ENCODE data around the gene CBL.
A peak's percentile ranks its signal among the peaks of the same experiment; 100 is the strongest.

Gene CBL

DNA sequence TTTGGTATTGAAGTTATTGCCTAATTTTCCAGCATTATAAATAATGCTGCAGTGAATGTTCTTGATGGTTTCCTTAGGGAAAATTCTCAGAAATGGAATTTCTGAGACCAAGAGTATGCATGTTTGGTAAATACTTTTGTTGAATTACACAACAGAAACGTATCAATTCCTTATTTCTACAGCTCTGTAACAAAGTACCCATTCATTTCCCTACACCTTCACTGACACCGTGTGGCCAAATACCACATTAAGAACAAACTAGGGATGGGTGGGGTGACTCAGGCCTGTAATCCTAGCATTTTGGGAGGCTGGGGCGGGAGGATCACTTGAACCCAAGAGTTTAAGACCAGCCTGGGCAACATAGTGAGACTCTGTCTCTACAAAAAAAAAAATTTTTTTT lies 89.0 kb downstream of the CBL start:
- Histone ChIP-seq H3K36me3 (ENCODE audit: insufficient read depth, low read length) (peaks cover 14% of the 10 kb centered on the region; the same call in 1 of the 2 replicates), H3K27me3 (ENCODE audit: insufficient read depth, low read length) (no peaks in the 10 kb centered on the region), H2AFZ (ENCODE audit: low read length, unreplicated experiment) (no peak overlapping the region)

DNA sequence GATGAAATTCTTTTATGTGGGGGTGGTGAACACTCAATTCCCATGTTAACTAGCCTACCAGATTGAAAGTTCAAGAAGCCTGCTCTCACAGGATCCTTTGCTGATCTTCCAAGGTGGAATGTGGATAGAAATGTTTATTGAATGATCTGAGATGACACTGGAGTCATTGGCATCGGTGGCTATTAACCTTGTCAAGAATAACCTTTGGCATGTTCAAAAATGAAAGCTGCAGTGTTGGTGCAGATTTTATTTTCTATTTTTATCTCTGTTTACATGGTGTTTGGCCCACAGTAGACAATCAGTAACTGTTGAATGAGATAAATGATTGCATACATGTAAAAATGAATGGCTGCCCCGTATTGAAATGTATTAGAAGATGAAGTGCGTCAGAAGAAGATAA lies 91.8 kb downstream of the CBL start:
- no peak overlapping the region for H3K27ac ChIP-seq (ENCODE audit: low read depth, low read length)
- no peaks in the 10 kb centered on the region for H3K79me2 ChIP-seq (ENCODE audit: control insufficient read depth, insufficient read depth, low read length, unreplicated experiment)
- H2AFZ ChIP-seq (ENCODE audit: low read length, unreplicated experiment): no peak overlapping the region
- H3K36me3 ChIP-seq (ENCODE audit: insufficient read depth, low read length): peaks cover 14% of the 10 kb centered on the region; the same call in 1 of the 2 replicates
- no peaks in the 10 kb centered on the region for H3K4me1 ChIP-seq (ENCODE audit: control insufficient read depth, insufficient read depth, low read length, unreplicated experiment)
- no peak overlapping the region for H3K4me3 ChIP-seq (ENCODE audit: low read depth, low read length)
- H3K27me3 ChIP-seq (ENCODE audit: insufficient read depth, low read length): no peaks in the 10 kb centered on the region

More for the DNA sequence above, 89.0 kb downstream of the CBL start:
- H3K79me2 ChIP-seq (ENCODE audit: control insufficient read depth, insufficient read depth, low read length, unreplicated experiment): no peaks in the 10 kb centered on the region
- no peak overlapping the region for H3K4me3 ChIP-seq (ENCODE audit: low read depth, low read length)
- no peaks in the 10 kb centered on the region for H3K4me1 ChIP-seq (ENCODE audit: control insufficient read depth, insufficient read depth, low read length, unreplicated experiment)
- no peak overlapping the region for H3K27ac ChIP-seq (ENCODE audit: low read depth, low read length)

DNA sequence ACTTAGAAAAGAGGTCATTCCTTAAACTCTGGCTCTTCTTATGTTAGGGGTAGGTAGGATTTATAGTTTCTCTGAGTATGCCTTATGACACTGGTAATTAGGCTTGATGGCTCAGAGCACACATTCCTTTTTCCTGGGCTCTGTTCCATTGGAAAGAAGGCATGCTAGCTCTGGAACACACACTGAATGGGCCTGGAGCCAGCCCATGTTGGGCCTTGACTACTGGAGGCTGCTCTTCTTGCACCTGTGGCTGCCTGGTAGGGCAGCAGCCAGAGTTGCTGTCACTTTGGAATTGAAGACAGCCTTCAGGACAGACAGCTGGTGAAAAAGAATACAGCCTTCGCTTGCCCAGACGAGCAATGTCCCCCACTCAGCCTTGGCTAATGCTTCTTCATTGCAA lies 92.6 kb downstream of the CBL start:
- no peak overlapping the region for H2AFZ ChIP-seq (ENCODE audit: low read length, unreplicated experiment)
- H3K27me3 ChIP-seq (ENCODE audit: insufficient read depth, low read length): no peaks in the 10 kb centered on the region
- H3K27ac ChIP-seq (ENCODE audit: low read depth, low read length): no peak overlapping the region
- no peaks in the 10 kb centered on the region for H3K79me2 ChIP-seq (ENCODE audit: control insufficient read depth, insufficient read depth, low read length, unreplicated experiment)
- no peak overlapping the region for H3K4me3 ChIP-seq (ENCODE audit: low read depth, low read length)
- no peaks in the 10 kb centered on the region for H3K4me1 ChIP-seq (ENCODE audit: control insufficient read depth, insufficient read depth, low read length, unreplicated experiment)
- peaks cover 22% of the 10 kb centered on the region; the same call in 1 of the 2 replicates for H3K36me3 ChIP-seq (ENCODE audit: insufficient read depth, low read length)

DNA sequence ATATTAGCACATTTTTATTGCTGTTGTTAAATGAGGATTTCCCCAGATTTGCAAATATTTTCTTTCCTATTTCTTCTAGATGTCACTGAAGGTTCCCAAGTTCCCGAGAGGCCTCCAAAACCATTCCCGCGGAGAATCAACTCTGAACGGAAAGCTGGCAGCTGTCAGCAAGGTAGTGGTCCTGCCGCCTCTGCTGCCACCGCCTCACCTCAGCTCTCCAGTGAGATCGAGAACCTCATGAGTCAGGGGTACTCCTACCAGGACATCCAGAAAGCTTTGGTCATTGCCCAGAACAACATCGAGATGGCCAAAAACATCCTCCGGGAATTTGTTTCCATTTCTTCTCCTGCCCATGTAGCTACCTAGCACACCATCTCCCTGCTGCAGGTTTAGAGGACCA lies 93.3 kb downstream of the CBL start:
- H3K4me1 ChIP-seq (ENCODE audit: control insufficient read depth, insufficient read depth, low read length, unreplicated experiment): no peaks in the 10 kb centered on the region
- H3K4me3 ChIP-seq (ENCODE audit: low read depth, low read length): no peak overlapping the region
- H3K36me3 ChIP-seq (ENCODE audit: insufficient read depth, low read length): peaks cover 23% of the 10 kb centered on the region; the same call in 1 of the 2 replicates
- H3K27me3 ChIP-seq (ENCODE audit: insufficient read depth, low read length): no peaks in the 10 kb centered on the region
- no peaks in the 10 kb centered on the region for H3K79me2 ChIP-seq (ENCODE audit: control insufficient read depth, insufficient read depth, low read length, unreplicated experiment)
- H2AFZ ChIP-seq (ENCODE audit: low read length, unreplicated experiment): no peak overlapping the region
- no peak overlapping the region for H3K27ac ChIP-seq (ENCODE audit: low read depth, low read length)

DNA sequence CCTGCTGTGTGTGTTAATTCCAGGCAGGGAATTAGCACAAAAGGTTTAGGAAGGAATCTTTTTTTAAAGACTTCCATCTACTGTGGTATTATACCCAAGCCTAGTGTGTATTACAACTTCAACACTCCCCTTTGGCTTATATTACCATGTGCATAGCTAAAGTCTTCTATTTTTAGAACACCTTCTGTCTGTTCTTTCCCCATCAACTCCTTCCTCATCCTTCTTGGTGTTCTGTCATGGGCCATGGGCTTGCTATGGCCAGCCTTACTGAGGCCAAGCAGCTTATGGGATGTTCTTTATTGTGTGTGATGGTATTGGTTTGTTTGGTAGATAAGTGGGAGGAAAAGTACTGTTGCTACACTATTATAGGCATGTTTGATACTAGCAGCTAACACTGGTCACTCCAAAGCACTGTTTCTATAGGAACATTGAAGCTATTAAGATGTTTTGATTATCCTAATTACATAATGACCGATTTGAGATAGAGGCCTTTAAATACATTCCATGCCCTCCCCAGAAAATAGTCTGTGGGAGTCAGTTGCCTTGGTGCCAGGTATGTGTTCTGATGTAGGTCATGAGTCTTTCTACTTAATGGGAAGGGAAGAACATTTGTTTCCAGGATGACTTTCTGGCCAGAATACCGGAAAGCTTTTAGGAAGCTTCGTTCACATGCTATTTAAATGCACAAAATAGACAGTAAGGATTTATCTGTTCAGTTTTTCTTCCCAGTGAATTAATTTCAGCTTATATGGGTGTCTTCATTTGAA lies 94.2 kb downstream of the CBL start:
- no peaks in the 10 kb centered on the region for H3K4me1 ChIP-seq (ENCODE audit: control insufficient read depth, insufficient read depth, low read length, unreplicated experiment)
- H2AFZ ChIP-seq (ENCODE audit: low read length, unreplicated experiment): no peak overlapping the region
- no peak overlapping the region for H3K4me3 ChIP-seq (ENCODE audit: low read depth, low read length)
- H3K79me2 ChIP-seq (ENCODE audit: control insufficient read depth, insufficient read depth, low read length, unreplicated experiment): no peaks in the 10 kb centered on the region
- peaks cover 23% of the 10 kb centered on the region; the same call in 1 of the 2 replicates for H3K36me3 ChIP-seq (ENCODE audit: insufficient read depth, low read length)
- no peaks in the 10 kb centered on the region for H3K27me3 ChIP-seq (ENCODE audit: insufficient read depth, low read length)
- H3K27ac ChIP-seq (ENCODE audit: low read depth, low read length): no peak overlapping the region

DNA sequence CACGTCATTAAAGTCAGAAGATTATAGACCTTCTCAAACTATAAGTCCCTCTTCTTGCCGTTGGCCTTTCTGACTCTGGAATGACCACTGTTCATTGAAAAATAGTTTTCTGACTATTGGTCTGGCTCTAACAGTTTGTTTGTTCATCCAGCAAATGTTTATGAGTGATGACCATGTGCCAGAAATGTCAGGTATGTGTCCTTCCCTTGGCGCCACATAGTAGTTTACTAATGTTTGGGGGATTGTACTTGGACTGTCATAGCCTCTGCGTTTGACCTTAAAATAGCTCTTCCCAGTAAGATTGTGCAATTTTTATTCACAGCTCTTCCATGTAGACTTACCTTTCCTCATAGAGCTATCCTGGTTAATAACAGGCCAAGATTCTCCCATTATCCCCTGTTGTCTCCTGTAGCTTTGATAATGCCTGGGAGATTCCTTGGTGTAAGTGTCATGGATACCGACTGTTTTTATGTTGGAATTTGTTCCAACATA lies 97.1 kb downstream of the CBL start:
- Histone ChIP-seq H3K79me2 (ENCODE audit: control insufficient read depth, insufficient read depth, low read length, unreplicated experiment) (no peaks in the 10 kb centered on the region), H2AFZ (ENCODE audit: low read length, unreplicated experiment) (no peak overlapping the region), H3K27me3 (ENCODE audit: insufficient read depth, low read length) (no peaks in the 10 kb centered on the region), H3K4me3 (ENCODE audit: low read depth, low read length) (no peak overlapping the region), H3K4me1 (ENCODE audit: control insufficient read depth, insufficient read depth, low read length, unreplicated experiment) (no peaks in the 10 kb centered on the region), H3K27ac (ENCODE audit: low read depth, low read length) (no peak overlapping the region), H3K36me3 (ENCODE audit: insufficient read depth, low read length) (peaks cover 14% of the 10 kb centered on the region; the same call in 1 of the 2 replicates)

DNA sequence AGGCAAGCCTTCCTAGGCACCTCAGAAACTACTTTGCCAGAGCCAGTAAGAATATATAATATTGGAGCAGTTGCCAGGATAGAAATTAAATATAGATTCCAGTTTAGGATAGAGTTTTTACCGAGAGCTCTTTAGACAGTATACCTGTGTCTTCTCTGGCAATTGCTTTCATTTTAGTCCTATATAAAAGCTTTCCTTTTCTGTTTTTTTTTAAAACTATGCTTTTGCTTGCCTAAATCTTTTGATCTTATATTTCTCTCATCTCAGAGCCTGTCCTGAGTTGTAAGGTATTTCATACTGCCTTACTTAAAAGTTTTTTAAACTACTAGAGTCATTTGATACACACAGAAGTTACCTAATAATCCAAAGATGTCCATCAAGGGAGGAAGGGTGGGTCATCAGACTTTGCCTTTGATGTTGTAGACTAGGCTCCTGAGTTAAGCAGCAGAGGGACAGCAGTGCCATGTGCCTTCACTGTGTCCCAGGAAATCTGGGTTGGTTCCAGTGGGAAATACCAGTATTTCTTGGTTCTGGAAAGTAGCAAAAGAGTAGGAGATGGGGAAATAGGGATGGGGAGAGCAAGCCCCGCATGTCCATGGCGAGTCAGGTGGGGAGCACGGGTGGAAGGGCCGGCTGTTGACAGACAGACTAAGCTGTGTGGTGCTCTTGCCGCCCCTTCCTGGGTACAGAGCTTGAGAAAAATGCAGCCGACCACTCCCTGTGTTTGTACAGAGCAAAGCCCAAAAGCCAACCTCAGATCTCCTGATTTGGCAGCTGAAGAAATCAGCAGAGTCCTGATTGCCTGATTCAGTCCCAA lies 99.6 kb downstream of the CBL start:
- Histone ChIP-seq H2AFZ (ENCODE audit: low read length, unreplicated experiment) (no peak overlapping the region), H3K79me2 (ENCODE audit: control insufficient read depth, insufficient read depth, low read length, unreplicated experiment) (no peaks in the 10 kb centered on the region), H3K36me3 (ENCODE audit: insufficient read depth, low read length) (peaks cover 14% of the 10 kb centered on the region; the same call in 1 of the 2 replicates), H3K27me3 (ENCODE audit: insufficient read depth, low read length) (no peaks in the 10 kb centered on the region), H3K27ac (ENCODE audit: low read depth, low read length) (no peak overlapping the region), H3K4me1 (ENCODE audit: control insufficient read depth, insufficient read depth, low read length, unreplicated experiment) (no peaks in the 10 kb centered on the region), H3K4me3 (ENCODE audit: low read depth, low read length) (no peak overlapping the region)

DNA sequence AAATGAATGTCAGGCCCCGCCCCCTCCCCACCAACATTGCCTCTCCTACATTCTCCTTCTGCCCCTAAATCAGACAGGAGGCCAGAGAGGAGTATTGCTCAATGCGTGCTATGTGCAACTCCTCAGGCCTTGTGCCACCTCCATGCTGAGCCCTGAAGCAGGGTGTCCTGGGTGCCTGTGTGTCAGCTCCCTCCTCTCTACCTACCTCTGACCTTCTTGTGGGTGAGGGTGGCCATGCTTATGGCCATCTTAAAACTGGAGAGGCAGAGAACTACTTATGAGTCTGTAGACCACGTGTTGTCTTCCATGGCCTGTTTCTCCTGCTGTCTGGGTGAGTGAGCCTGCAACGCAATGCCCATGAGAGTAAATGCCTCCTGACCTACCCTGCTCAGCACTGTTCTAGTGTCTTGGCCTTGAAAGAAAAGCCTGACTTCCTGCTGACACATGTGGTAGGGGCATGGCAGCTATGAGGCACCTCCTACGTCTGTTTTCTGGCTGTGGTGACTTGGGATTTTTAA lies 100.3 kb downstream of the CBL start:
- no peaks in the 10 kb centered on the region for H3K4me1 ChIP-seq (ENCODE audit: control insufficient read depth, insufficient read depth, low read length, unreplicated experiment)
- H3K79me2 ChIP-seq (ENCODE audit: control insufficient read depth, insufficient read depth, low read length, unreplicated experiment): no peaks in the 10 kb centered on the region
- no peaks in the 10 kb centered on the region for H3K27me3 ChIP-seq (ENCODE audit: insufficient read depth, low read length)
- H2AFZ ChIP-seq (ENCODE audit: low read length, unreplicated experiment): no peak overlapping the region
- peaks cover 9% of the 10 kb centered on the region; the same call in 1 of the 2 replicates for H3K36me3 ChIP-seq (ENCODE audit: insufficient read depth, low read length)
- no peak overlapping the region for H3K4me3 ChIP-seq (ENCODE audit: low read depth, low read length)
- peak overlapping the region; percentile 8; the same call in 1 of the 2 replicates for H3K27ac ChIP-seq (ENCODE audit: low read depth, low read length)

DNA sequence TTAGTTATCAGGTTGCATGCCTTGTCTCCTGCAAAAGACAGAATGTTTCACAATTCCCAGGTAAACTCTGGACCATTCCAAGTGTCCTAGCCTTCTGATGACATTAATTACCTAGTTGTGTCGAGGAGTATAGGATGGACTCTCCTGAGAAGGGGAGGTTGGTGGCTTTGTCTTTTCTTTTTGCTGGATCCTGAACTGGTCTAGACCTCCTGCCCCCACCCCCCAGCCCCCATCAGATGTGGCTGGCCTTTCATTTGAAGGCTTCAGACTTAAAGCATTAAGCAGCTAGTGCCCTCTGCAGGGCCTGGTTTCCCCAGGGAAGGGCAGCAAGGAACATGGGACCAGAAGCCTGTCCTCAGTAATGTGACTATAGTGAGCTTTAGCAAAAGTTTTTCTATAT lies 101.1 kb downstream of the CBL start:
- Histone ChIP-seq H3K4me1 (ENCODE audit: control insufficient read depth, insufficient read depth, low read length, unreplicated experiment) (no peaks in the 10 kb centered on the region), H3K4me3 (ENCODE audit: low read depth, low read length) (no peak overlapping the region), H3K79me2 (ENCODE audit: control insufficient read depth, insufficient read depth, low read length, unreplicated experiment) (no peaks in the 10 kb centered on the region), H3K36me3 (ENCODE audit: insufficient read depth, low read length) (peaks cover 9% of the 10 kb centered on the region; the same call in 1 of the 2 replicates), H3K27ac (ENCODE audit: low read depth, low read length) (no peak overlapping the region), H3K27me3 (ENCODE audit: insufficient read depth, low read length) (no peaks in the 10 kb centered on the region), H2AFZ (ENCODE audit: low read length, unreplicated experiment) (no peak overlapping the region)

DNA sequence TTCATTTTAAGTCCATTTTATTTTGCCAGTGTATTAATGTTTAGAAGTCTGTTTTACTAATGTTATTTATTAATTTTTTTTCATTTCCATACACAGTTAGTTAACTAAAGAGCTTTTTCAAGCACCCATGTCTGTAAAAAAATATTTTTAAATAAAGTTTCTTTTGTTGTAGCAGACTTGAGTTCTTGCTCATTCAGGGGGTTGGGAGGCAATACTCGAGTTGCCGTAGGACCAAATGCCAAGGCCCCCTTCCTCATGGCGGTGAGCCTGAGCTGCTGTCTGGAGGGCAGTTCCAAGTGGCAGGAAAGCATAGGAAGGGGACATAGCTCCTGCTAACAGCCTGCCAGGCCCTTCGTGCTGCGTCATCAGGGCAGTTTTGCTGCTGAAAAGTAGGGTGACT lies 101.8 kb downstream of the CBL start:
- H3K27me3 ChIP-seq (ENCODE audit: insufficient read depth, low read length): no peaks in the 10 kb centered on the region
- peaks cover 8% of the 10 kb centered on the region; the same call in 1 of the 2 replicates for H3K36me3 ChIP-seq (ENCODE audit: insufficient read depth, low read length)
- H2AFZ ChIP-seq (ENCODE audit: low read length, unreplicated experiment): no peak overlapping the region
- H3K27ac ChIP-seq (ENCODE audit: low read depth, low read length): no peak overlapping the region
- no peaks in the 10 kb centered on the region for H3K4me1 ChIP-seq (ENCODE audit: control insufficient read depth, insufficient read depth, low read length, unreplicated experiment)
- no peaks in the 10 kb centered on the region for H3K79me2 ChIP-seq (ENCODE audit: control insufficient read depth, insufficient read depth, low read length, unreplicated experiment)
- H3K4me3 ChIP-seq (ENCODE audit: low read depth, low read length): no peak overlapping the region
